HG03025 (cell line): ENCODE measurements around the gene CXXC1.
A peak's percentile ranks its signal among the peaks of the same experiment; 100 is the strongest.
"Not testable (repeated sequence)": the region's sequence is repeated elsewhere in the genome, so short reads cannot be mapped to it uniquely, and the experiment has no call there.

ENCODE experiments used
- ATAC-seq: cut with Tn5 transposase; IDR thresholded peaks from one replicate; pipeline ENCODE4 v1.9.1; 2021; ENCODE audit warnings: mild to moderate bottlenecking, moderate library complexity; ENCODE audit not compliant: unreplicated experiment, low FRiP score

The CXXC1 gene

GRCh38 chr18:50287441-50288347 lies at the start of gene CXXC1:
TSS of gene CXXC1 (minus strand) at chr18:50287692. CDS start at chr18:50287589, 103 bp downstream.
- ATAC-seq, result peak; percentile 84

DNA sequence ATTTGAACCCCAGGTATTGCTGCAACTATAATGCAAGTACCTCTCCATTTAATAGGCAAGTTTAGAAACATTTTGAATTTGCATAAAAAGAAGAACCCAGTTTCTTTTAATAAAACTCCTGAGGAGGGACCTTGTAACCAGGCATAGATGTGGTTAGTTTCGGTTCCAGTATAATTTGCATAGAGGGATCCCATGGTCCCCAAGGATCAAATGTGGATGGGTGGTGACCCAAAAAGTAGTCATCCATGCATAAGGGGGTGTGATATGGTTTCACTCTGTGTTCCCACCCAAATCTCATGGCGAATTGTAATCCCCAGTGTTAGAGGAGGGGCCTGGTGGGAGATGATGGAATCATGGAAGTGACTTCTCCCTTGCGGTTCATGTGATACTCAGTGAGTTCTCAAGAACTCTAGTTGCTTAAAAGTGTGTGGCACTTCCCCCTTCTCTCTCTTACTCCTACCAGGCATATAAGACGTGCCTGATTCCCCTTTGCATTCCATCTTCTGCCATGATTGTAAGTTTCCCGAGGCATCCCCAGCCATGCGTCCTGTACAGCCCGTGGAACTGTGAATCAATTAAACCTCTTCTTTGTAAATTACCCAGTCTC lies 47.2 kb upstream of the CXXC1 start:
- peak; percentile 53 for ATAC-seq

DNA sequence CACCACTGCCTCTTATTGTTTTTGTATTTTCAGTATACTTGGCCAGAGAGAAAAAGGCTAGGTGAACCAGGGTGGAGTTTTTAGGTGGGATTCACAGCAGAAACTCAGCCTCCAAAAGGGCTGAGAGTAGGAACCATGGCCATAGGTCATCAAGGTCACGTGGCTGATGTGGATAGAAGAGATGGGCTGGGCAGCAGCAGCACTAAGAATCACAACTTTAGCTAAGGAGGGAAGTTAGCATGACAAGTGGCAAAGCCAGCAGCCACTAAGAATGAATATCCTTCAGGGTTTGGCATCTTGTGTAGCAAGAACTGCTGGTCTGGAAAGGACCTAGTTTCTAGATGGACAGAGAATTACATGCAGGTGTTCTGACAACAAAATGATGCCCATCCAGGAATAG lies 44.2 kb upstream of the CXXC1 start:
- no peak for ATAC-seq

DNA sequence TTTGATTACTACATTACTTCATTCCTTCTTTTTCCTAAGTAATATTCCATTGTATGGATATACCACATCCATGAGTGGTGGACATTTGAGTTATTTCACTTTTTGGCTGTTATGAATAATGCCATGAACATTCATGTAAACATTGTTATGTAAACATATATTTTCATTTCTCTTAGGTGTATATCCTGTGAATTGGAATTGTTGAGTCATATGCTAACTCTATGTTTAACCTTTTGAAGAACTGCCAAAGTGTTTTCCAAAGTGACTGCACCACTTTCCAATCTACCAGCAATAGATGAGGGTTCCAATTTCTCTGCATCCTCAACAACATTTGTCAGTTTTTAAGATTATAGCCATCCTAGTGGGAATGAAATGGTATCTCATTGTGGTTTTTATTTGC lies 42.7 kb upstream of the CXXC1 start:
- ATAC-seq, result no peak

GRCh38 chr18:50327983-50328382 lies 40.5 kb upstream of the CXXC1 start:
- no peak for ATAC-seq

DNA sequence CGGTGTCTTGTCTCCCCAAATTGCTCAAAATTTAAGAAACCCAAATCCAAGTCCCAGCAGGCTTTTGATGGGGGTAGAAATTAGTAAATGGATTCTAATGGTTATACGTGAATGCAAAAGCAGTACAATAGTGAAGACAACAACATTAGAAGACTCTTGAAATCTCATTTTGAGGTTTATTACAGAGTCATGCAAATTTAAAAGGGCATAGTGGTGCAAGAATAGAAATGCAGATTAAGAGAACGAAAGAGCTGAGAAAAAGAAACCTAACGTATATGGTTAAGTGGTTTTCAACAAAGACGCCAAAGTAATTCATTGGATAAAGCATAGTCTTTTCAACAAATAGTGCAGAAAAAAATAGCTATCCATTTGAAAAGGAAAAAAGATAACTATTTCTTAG lies 33.2 kb upstream of the CXXC1 start:
- ATAC-seq, result no peak

DNA sequence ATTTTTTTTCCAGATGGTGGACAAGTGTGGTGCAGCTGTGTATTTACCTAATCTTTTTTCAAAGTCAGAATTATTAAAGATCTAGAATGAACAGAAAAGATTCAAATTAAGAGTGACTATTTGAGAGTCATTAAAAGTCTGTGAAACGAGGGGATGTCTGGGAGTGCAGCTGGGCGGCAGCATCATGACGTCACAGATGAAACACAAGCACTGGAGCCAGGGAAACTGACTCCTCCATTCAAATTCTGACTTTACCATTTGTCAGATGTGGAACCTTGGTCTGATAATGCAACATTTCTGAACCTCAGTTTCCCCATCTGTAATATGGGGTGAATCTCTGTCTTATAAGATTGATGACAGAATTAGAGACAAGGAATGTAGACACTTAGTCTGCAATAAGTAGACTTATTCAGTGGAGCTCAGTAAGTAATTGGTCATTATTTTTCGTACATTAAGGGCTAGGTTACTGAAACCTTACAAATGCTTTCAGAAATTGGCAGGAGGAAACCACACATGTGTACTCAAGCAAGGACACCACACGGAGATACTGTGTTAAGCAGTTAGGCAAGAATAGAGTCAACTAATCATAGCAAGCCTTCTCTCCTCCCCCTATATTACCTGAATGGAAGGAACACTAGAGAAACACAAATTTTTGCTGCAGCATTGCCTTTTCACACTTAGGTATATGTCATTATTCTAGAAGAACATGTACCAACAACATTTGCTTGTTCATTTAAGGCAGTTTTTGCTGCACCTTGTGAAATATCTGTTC lies 27.8 kb upstream of the CXXC1 start:
- peak; percentile 72 for ATAC-seq

DNA sequence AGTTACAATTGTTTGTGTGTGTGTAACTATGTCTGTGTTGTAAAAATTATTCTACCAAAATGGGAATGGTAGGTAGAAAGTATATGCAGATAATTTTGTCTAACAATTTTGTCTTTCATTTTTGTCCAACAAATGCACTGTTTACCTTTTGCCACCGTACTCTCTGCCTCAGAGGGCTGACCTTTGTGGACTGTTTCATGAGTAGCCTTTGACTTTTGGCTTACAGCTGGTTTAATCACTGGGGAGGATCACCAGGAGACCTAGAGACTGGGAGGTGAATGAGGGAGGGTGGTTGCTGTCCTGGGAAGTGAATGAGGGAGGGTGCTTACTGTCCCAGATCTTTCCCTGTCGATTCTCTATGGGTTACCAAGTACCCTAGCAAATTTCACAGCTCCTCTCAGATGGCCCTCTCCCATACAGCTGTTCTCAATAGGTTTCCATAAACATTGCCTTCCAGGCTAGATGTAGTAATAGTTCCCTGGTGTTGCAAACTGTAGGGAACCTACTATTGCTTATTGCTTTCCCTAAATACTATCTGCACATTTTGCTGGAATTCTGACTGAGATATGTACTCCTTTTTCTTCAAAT lies 26.5 kb upstream of the CXXC1 start:
- ATAC-seq, result no peak

DNA sequence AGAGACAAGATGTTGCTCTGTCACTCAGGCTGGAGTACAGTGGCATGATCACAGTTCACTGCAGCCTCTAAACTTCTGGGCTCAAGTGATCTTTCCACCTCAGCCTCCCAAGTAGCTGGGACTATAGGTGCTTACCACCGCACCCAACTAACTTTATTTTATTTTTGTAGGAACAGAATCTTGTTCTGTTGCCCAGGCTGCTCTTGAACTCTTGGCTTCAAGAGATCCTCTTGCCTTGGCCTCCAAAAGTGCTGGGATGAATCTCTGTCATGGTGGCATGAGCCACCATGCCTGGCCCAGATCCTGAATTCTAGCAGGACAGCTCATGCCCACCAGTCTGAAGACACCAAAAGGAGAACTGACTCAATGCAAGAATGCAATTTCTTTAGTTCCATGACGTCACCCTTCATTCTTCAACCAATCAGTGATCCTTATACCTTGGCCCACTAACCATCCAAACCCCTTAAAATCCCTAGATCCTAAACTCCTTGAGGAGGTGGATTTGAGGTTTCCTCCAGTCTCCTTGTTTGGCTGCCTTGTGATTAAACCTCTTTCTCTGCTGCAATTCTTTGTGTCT lies 25.6 kb upstream of the CXXC1 start:
- no peak for ATAC-seq

DNA sequence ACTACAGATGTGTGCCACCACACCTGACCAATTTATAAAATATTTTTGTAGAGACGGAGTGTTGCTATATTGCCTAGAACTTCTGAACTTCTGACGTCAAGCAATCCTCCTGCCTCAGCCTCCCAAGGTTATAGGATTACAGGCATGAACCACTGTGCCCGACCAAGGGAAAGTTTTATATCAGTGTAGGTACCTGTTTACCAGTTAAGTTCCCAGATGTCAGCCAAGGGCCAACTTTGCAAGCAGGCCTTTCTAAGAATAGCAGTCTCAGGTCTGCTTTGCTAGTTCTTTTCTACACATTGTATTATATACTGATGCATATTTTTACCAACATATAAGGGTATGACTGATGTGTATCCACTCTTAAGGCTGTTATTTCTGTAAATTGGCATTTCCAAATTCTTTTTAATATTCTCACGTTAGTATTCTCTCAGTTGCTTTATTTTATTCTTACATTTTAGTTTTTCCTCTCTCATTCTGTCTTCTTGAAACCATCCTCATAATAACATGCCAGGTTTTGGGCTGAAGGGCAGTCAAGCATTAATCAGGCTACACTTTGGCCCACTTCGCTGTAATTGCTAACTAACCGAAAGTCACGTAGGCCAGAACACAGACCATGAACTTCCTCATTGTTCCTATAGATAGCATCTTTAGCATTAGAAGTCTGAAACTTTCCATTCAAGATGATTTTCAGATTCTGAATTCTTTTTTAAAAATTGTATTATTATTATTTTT lies 25.0 kb upstream of the CXXC1 start:
- ATAC-seq, result peak; percentile 68

- ATAC-seq, result no peak
Observed at GRCh38 chr18:50311650-50312049, 24.2 kb upstream of the CXXC1 start.

GRCh38 chr18:50310080-50310479 lies 22.6 kb upstream of the CXXC1 start:
- no peak for ATAC-seq

GRCh38 chr18:50308851-50309250 lies 21.4 kb upstream of the CXXC1 start:
- not testable (repeated sequence) for ATAC-seq

- peak; percentile 85 for ATAC-seq
Observed at GRCh38 chr18:50307738-50308470, 20.4 kb upstream of the CXXC1 start.

DNA sequence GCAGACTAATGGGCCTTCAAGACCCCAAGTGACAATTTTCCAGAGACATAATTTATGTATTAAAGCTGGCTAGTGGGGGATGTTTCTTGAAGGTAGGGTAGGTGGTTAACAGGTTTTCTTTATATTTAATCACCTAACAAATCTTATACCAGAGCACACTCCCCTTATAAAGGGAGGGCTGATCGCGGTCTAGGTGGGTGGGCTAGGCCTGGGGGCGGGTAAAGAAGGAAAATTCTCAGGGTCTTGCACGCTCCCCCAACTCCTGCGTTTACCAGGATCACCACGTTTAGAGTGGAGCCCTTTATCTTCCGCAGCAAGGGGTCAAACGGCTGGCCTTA lies 19.9 kb upstream of the CXXC1 start:
- peak; percentile 20 for ATAC-seq

GRCh38 chr18:50306944-50307343 lies 19.5 kb upstream of the CXXC1 start:
- no peak for ATAC-seq

DNA sequence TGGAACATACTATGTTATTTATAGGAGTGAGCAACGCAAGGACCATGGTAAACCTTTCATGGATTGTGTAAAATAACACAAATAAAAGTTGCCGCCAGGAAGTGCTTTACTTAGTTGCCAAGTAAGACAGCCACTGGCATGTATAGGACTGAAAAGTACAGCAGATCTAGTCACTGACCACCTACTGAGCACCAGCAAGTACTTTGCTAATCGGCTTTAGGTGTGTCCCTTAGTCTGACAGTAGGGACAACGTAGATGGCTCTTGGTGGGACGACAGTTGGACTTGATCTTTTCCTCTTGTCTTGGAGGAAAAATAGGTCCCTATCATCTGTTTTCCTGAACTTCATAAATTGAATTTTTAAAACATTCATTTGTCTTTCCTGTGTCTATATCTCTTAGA lies 13.6 kb upstream of the CXXC1 start:
- no peak for ATAC-seq

DNA sequence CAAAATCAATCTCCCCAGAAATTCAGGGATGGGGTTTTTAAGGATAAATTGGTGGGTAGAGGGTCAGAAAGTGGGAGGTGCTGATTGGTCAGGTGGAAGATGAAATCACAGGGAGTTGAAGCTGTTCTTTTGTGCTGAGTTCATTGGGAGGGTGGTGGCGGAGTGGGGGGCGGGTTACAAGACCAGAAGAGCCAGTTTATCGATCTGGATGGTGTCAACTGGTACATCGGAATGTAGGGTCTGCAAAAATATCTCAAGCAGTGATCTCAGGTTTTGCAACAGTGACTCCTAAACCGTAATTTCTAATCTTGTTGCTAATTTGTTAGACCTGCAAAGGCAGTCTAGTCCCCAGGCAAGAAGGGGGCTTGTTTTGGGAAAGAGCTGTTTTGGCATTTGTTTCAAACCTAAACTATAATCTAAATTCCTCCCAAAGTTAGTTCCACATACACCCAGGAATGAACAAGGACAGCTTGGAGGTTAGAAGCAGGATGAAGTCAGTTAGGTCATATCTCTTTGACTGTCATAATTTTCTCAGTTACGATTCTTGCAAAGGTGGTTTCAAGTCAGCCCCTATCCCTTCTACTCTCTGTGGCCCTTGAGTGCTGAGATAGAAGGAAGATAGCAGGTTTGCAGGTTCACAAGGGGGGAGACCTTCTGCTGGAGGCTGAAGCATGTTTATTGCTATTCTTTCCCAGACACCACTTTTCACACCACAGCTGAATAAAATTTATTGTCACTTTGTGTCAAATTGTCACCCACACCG lies 12.3 kb upstream of the CXXC1 start:
- no peak for ATAC-seq
